Endothelial cell of umbilical vein (primary cell): ENCODE data around the gene CETP.

ENCODE experiments used
- CTCF ChIP-seq, 2 donors: IDR thresholded peaks; 1 replicate in 1 of 2; 2 replicates in 1 of 2; pipeline ENCODE4 v1.5.1; 2011; ENCODE audit warnings: low read length in 2 of 2, mild to moderate bottlenecking in 2 of 2, moderate library complexity in 2 of 2, control low read depth in 1 of 2, inconsistent platforms in 1 of 2, low read depth in 1 of 2; ENCODE audit not compliant: insufficient read depth in 1 of 2; ENCODE audit errors: extremely low read depth in 1 of 2
- EZH2 ChIP-seq: IDR thresholded peaks from 2 replicates; pipeline ENCODE4 v1.6.1; 2012; ENCODE audit warnings: borderline replicate concordance, low read depth, mild to moderate bottlenecking, moderate library complexity, low read length, inconsistent platforms; ENCODE audit not compliant: severe bottlenecking
- MAX ChIP-seq: IDR thresholded peaks from 2 replicates; pipeline ENCODE4 v1.6.1; 2011; ENCODE audit not compliant: insufficient read depth, insufficient read length
- MYC ChIP-seq: IDR thresholded peaks from one replicate; pipeline ENCODE4 v1.6.1; 2011; ENCODE audit warnings: mild to moderate bottlenecking, low read depth, low read length
- POLR2A ChIP-seq: IDR thresholded peaks from 2 replicates; pipeline ENCODE4 v1.6.1; 2012; ENCODE audit warnings: low read depth, mild to moderate bottlenecking, control low read depth, low read length
- POLR2AphosphoS5 ChIP-seq: IDR thresholded peaks from 2 replicates; pipeline ENCODE4 v1.6.1; 2012; ENCODE audit warnings: low read depth, mild to moderate bottlenecking, control low read depth, low read length, moderate library complexity; ENCODE audit not compliant: insufficient read depth

- no peak for TF ChIP-seq POLR2AphosphoS5
- TF ChIP-seq CTCF (IDR thresholded peaks at IDR 0.05; ENCODE audit: extremely low read depth in 1 of 2, insufficient read depth in 1 of 2, low read depth in 1 of 2, low read length in 2 of 2), result no peak
- TF ChIP-seq POLR2A, result no peak
- no peak for TF ChIP-seq EZH2
- TF ChIP-seq MAX, result no peak
- TF ChIP-seq MYC, result no peak
Measured at GRCh38 chr16:56944954-56945839, 16.6 kb upstream of the CETP start.
